H9 (cell line): Measurements from ENCODE around the gene GET4. TPM values are rescaled to one million over a fixed set of nuclear protein-coding genes. Genes with fewer than 3 reads are reported as not detected.

Experiments used
- DNase-seq: peaks from one replicate; pipeline ENCODE4 v3.0.0-alpha.2; 2017
- H2AFZ ChIP-seq: one replicate; pipeline ENCODE4 v1.6.1; 2013; ENCODE audit warnings: mild to moderate bottlenecking, low read length, control low read depth, moderate library complexity
- H2AK5ac ChIP-seq: 2 replicates; pipeline ENCODE4 v1.6.1; 2013; ENCODE audit warnings: low read length, control low read depth, mixed read lengths; ENCODE audit not compliant: insufficient read length
- H2BK120ac ChIP-seq: one replicate; pipeline ENCODE4 v1.6.1; 2013; ENCODE audit warnings: low read depth, mild to moderate bottlenecking, low read length, control low read depth, inconsistent platforms; ENCODE audit not compliant: poor library complexity, severe bottlenecking
- H2BK12ac ChIP-seq: 2 replicates; pipeline ENCODE4 v1.6.1; 2013; ENCODE audit warnings: low read length, control low read depth, mixed read lengths, low read depth; ENCODE audit not compliant: insufficient read length
- H2BK15ac ChIP-seq: 2 replicates; pipeline ENCODE4 v1.6.1; 2013; ENCODE audit warnings: low read depth, low read length, control low read depth
- H2BK20ac ChIP-seq: one replicate; pipeline ENCODE4 v1.6.1; 2013; ENCODE audit warnings: low read depth, mild to moderate bottlenecking, low read length, control low read depth, inconsistent platforms; ENCODE audit not compliant: poor library complexity, severe bottlenecking
- H2BK5ac ChIP-seq: 2 replicates; pipeline ENCODE4 v1.6.1; 2013; ENCODE audit warnings: low read length, control low read depth, mixed read lengths; ENCODE audit not compliant: insufficient read length
- H3K14ac ChIP-seq: 2 replicates; pipeline ENCODE4 v1.6.1; 2013; ENCODE audit warnings: low read length, control low read depth; ENCODE audit not compliant: insufficient read depth
- H3K18ac ChIP-seq: 2 replicates; pipeline ENCODE4 v1.6.1; 2013; ENCODE audit warnings: low read depth, mild to moderate bottlenecking, mixed read lengths, low read length, control low read depth; ENCODE audit not compliant: insufficient read length
- H3K23ac ChIP-seq: 2 replicates; pipeline ENCODE4 v1.6.1; 2013; ENCODE audit warnings: low read length, control low read depth, mixed read lengths, low read depth; ENCODE audit not compliant: insufficient read length
- H3K23me2 ChIP-seq: 2 replicates; pipeline ENCODE4 v1.6.1; 2013; ENCODE audit warnings: low read depth, mild to moderate bottlenecking, mixed read lengths, low read length, control low read depth; ENCODE audit not compliant: insufficient read length, poor library complexity, severe bottlenecking
- H3K27ac ChIP-seq: 2 replicates; pipeline ENCODE4 v1.5.1; 2013; ENCODE audit warnings: low read length, control low read depth, mixed read lengths, low read depth; ENCODE audit not compliant: insufficient read length
- H3K27me3 ChIP-seq: 2 replicates; pipeline ENCODE4 v1.6.1; 2013; ENCODE audit warnings: low read length, control low read depth, inconsistent platforms; ENCODE audit not compliant: insufficient read depth
- H3K4ac ChIP-seq: 2 replicates; pipeline ENCODE4 v1.6.1; 2013; ENCODE audit warnings: low read depth, mild to moderate bottlenecking, control low read depth, inconsistent platforms, low read length, moderate library complexity
- H3K4me1 ChIP-seq: 2 replicates; pipeline ENCODE4 v1.6.1; 2013; ENCODE audit warnings: low read length, control low read depth, inconsistent platforms; ENCODE audit not compliant: insufficient read depth
- H3K4me2 ChIP-seq: 2 replicates; pipeline ENCODE4 v1.6.1; 2013; ENCODE audit warnings: low read length, control low read depth, mixed read lengths; ENCODE audit not compliant: insufficient read length, insufficient read depth
- H3K56ac ChIP-seq: 2 replicates; pipeline ENCODE4 v1.6.1; 2013; ENCODE audit warnings: low read depth, mild to moderate bottlenecking, mixed read lengths, low read length, control low read depth; ENCODE audit not compliant: insufficient read length
- H3K79me1 ChIP-seq: 2 replicates; pipeline ENCODE4 v1.6.1; 2013; ENCODE audit warnings: low read depth, mild to moderate bottlenecking, moderate library complexity, low read length, control low read depth, inconsistent platforms; ENCODE audit not compliant: insufficient read depth, poor library complexity, severe bottlenecking
- H3K79me2 ChIP-seq: 2 replicates; pipeline ENCODE4 v1.6.1; 2013; ENCODE audit warnings: low read length, control low read depth, inconsistent platforms; ENCODE audit not compliant: insufficient read depth
- H3K9ac ChIP-seq: 2 replicates; pipeline ENCODE4 v1.6.1; 2013; ENCODE audit warnings: low read length, control low read depth, mixed read lengths; ENCODE audit not compliant: insufficient read length; ENCODE audit errors: extremely low read depth
- H3K9me3 ChIP-seq: one replicate; pipeline ENCODE4 v1.6.1; 2013; ENCODE audit warnings: low read depth, low read length, inconsistent platforms; ENCODE audit not compliant: control insufficient read depth
- H3T11ph ChIP-seq: one replicate; pipeline ENCODE4 v1.6.1; 2013; ENCODE audit warnings: mild to moderate bottlenecking, low read length, control low read depth, inconsistent platforms
- H4K20me1 ChIP-seq: one replicate; pipeline ENCODE4 v1.6.1; 2013; ENCODE audit not compliant: control insufficient read depth, insufficient read length, insufficient read depth
- H4K5ac ChIP-seq: 2 replicates; pipeline ENCODE4 v1.6.1; 2013; ENCODE audit warnings: low read depth, mild to moderate bottlenecking, mixed read lengths, low read length, control low read depth; ENCODE audit not compliant: insufficient read length
- H4K8ac ChIP-seq: replicated peaks from 2 replicates; pipeline ENCODE4 v1.6.1; 2013; ENCODE audit warnings: low read length, control low read depth, mixed read lengths, low read depth; ENCODE audit not compliant: insufficient read length
- H4K91ac ChIP-seq: 2 replicates; pipeline ENCODE4 v1.6.1; 2013; ENCODE audit warnings: low read depth, mild to moderate bottlenecking, moderate library complexity, mixed read lengths, low read length, control low read depth; ENCODE audit not compliant: insufficient read length
- H3K27ac Mint-ChIP-seq, 3 experiments: 2 replicates in 2 of 3; 3 replicates in 1 of 3; pipeline ENCODE4 v1.8.0; 2020 to 2021; ENCODE audit warnings: mixed read lengths in 3 of 3, mild to moderate bottlenecking in 1 of 3, moderate library complexity in 1 of 3
- H3K27me3 Mint-ChIP-seq: 2 replicates; pipeline ENCODE4 v1.8.0; 2021; ENCODE audit warnings: low read depth, mild to moderate bottlenecking, moderate library complexity, mixed read lengths
- H3K36me3 Mint-ChIP-seq, 3 experiments: 2 replicates in 2 of 3; 3 replicates in 1 of 3; pipeline ENCODE4 v1.8.0; 2020 to 2021; ENCODE audit warnings: low read depth in 3 of 3, mixed read lengths in 3 of 3; ENCODE audit not compliant: insufficient read depth in 1 of 3
- H3K4me1 Mint-ChIP-seq, 2 experiments: 2 replicates each; pipeline ENCODE4 v1.8.0; 2020; ENCODE audit warnings: mixed read lengths in 2 of 2
- H3K4me3 Mint-ChIP-seq, 2 experiments: 2 replicates in 1 of 2; 3 replicates in 1 of 2; pipeline ENCODE4 v1.8.0; 2020 to 2021; ENCODE audit warnings: mild to moderate bottlenecking in 2 of 2, mixed read lengths in 2 of 2, moderate library complexity in 1 of 2
- H3K9me3 Mint-ChIP-seq, 2 experiments: 2 replicates in 1 of 2; 3 replicates in 1 of 2; pipeline ENCODE4 v1.8.0; 2020; ENCODE audit warnings: mild to moderate bottlenecking in 2 of 2, mixed read lengths in 2 of 2, moderate library complexity in 1 of 2
- CTCF ChIP-seq: fragments of 200-600 bp; sonication (generic); conservative IDR thresholded peaks from 3 replicates; pipeline ENCODE4 v1.8.0; 2021; ENCODE audit warnings: antibody characterized with exemption, mild to moderate bottlenecking
- WGBS: extraction: QIAGEN DNeasy Blood & Tissue Kit; methylation state at CpG from one replicate; pipeline ENCODE4 v1.1.7; 2013; ENCODE audit warnings: missing lambda C conversion rate, low lambda C conversion rate, mixed read lengths; ENCODE audit not compliant: insufficient read length; ENCODE audit errors: extremely low coverage; 5-methylcytosine and 5-hydroxymethylcytosine counted together
- total RNA-seq: library from RNA; stranded (reverse); gene quantifications from 2 replicates; pipeline ENCODE4 v1.2.1, GENCODE V29; 2021

The GET4 gene
- total RNA-seq, 1 experiment from 2014 or later = 70.2 TPM

- no peak overlapping the region for H3K4me2 ChIP-seq
- H3K56ac ChIP-seq = no peak overlapping the region
- H3K23ac ChIP-seq = no peak overlapping the region
- H4K8ac ChIP-seq = no peak overlapping the region
- H2BK15ac ChIP-seq = no peak overlapping the region
- H2BK120ac ChIP-seq = no peak overlapping the region
- no peak overlapping the region for H2BK5ac ChIP-seq
- H3K27ac ChIP-seq = peak overlapping the region; percentile 22
- H3K14ac ChIP-seq = no peak overlapping the region
- no CpG with 5 or more reads among the region's 7 CpGs for WGBS
- no peak for DNase-seq
- no peak overlapping the region for H3K9ac ChIP-seq
- H3T11ph ChIP-seq = no peak overlapping the region
- H3K36me3 Mint-ChIP-seq = peaks cover 14 to 31% (median 18%) of the 10 kb centered on the region in 3 experiments
- H3K27ac Mint-ChIP-seq = peak overlapping the region; percentile 76 to 88 (median 86); a peak in 5 of 7 replicates
- H3K4ac ChIP-seq = no peak overlapping the region; the same call in 1 of the 2 replicates
- no peak for TF ChIP-seq CTCF
- H2AK5ac ChIP-seq = no peak overlapping the region
- H3K27me3 Mint-ChIP-seq = no peaks in the 10 kb centered on the region
- peaks cover 50% of the 10 kb centered on the region; the same call in 1 of the 2 replicates for H3K79me2 ChIP-seq
- no peak overlapping the region for H4K5ac ChIP-seq
- H3K9me3 ChIP-seq = no peaks in the 10 kb centered on the region
- H3K23me2 ChIP-seq = peaks cover 3% of the 10 kb centered on the region
- no peak overlapping the region for H2BK20ac ChIP-seq
- H2BK12ac ChIP-seq = no peak overlapping the region
- no peaks in the 10 kb centered on the region for H3K27me3 ChIP-seq
- peaks cover 40 to 42% of the 10 kb centered on the region in 2 experiments for H3K4me1 Mint-ChIP-seq
- no peaks in the 10 kb centered on the region for H4K20me1 ChIP-seq
- H4K91ac ChIP-seq = no peak overlapping the region
- peaks cover 14% of the 10 kb centered on the region for H3K79me1 ChIP-seq
- no peak overlapping the region for H2AFZ ChIP-seq
- H3K18ac ChIP-seq = no peak overlapping the region
- H3K4me1 ChIP-seq = peaks cover 12% of the 10 kb centered on the region
- H3K9me3 Mint-ChIP-seq = no peaks in the 10 kb centered on the region
- peak overlapping the region in 1 of 2 experiments; percentile 55; a peak in 2 of 5 replicates for H3K4me3 Mint-ChIP-seq
These were observed 44.7 kb upstream of the GET4 start for GRCh38 chr7:831596-832166.
